ENCODE measurements around the gene ENAH. TPM values are rescaled to one million over a fixed set of nuclear protein-coding genes. Genes with fewer than 3 reads are reported as not detected.
"Not testable (repeated sequence)": the region's sequence is repeated elsewhere in the genome, so short reads cannot be mapped to it uniquely, and the experiment has no call there.

ENAH gene
- polyA plus RNA-seq, 1 donor = 121 TPM

DNA sequence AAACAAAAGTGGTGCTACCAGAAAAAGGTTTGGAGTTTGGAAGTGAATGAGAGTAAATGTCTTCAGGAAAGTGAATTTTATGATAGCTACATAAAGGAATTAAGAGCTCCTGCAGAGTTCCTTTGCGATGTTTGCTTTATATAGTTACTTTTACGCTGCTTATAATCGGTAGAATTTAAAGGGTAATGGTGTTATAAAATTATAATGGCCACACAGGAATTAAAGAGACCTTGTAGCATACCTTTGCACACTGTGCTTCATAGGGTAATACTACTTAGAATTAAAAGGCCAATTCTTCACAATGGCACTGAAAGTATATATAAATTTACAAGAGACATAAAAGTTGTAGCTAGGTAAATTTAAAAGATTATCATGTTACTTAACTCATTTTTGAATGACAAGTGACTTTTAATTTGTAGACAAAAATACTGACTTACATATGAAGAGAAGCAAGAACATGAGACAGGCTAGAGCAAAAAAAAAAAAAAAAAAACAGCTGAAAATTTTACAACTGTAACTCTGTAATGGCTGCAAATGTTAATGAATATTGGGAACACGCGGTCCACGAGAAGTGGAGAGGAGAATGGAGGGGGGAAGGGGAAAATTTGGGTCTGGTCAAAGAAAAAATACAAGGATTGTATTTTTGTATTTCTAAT is 159.2 kb downstream of the ENAH start:
- no peak for DNase-seq

DNA sequence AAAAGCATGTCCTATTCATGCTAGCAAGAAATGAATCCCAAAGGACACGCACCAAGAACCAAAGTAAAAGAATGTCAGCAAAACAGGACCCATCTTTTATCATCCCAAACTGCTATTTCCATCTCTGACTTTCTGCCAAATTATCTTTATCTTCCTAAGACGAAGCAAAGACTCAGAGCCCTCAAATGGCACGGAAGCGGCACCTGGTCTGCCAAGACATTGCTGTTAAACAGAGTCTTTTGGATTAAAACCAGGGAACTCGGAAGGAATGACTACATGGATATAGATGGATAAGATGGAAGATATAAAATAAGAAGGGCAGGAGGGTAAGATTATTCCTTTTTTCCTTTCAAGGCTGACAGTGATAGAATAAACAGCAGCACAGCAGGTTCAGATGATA is 164.2 kb downstream of the ENAH start:
- DNase-seq = no peak

DNA sequence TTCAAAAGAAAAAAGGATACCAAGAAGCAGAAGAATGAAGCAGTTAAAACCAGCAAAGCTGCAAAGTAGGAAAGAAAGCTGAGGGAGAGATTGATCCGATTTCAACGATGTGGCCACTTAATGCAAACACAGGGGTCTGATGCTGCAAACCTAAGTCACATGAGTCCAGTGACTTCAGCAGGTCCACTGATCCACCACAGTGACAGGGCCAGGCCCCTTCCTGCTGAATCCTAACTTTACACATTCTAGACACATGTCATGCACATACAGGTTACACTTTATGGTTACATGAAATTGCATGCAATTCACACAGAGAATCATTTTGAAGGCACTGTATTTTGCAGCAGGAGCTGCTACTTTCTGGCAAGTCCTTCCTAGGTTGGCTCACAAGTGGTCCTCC is 166.1 kb downstream of the ENAH start:
- DNase-seq = no peak

DNA sequence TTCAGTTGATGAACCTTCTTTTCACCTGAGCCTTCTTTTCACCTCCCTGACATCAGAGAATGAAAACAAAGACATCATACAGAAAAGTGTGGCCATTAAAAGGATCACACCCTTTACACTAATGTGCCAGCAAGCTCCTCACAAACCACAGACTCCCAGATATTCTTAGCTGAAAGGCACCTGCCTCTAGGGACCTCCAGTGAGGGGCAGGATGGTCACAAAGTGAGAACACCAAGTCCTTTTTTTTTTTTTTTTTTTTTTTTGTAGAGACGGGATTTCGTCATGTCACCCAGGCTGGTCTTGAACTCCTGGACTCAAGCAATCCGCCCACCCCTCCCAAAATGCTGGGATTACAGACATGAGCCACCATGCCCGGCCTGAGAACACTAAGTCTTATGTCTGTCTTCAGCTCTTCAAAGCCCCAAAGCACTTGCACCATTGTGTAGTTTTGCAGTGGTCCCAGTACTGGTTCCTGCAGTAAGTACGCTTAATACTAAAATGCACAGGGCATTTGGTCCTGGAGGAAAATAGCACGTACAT is 166.9 kb downstream of the ENAH start:
- no peak for DNase-seq

DNA sequence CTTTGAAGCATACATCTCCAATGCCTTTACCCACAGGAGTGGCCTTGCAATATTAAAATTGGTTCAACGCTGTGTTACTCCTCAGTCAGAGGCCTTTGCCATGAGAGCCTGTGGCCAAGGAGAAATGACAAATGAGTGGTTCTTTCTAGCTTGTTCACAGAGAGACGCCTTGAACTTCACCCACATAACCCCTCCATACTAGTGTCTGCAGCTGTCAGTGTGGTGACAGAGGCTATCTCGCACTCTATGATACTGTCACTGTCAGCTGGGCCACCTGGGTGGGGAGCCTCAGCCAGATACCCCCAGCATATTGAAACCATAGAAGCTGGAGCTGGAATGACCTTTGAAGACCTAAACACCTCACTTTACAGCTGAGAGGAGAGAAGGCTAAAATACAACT is 167.7 kb downstream of the ENAH start:
- DNase-seq = no peak

DNA sequence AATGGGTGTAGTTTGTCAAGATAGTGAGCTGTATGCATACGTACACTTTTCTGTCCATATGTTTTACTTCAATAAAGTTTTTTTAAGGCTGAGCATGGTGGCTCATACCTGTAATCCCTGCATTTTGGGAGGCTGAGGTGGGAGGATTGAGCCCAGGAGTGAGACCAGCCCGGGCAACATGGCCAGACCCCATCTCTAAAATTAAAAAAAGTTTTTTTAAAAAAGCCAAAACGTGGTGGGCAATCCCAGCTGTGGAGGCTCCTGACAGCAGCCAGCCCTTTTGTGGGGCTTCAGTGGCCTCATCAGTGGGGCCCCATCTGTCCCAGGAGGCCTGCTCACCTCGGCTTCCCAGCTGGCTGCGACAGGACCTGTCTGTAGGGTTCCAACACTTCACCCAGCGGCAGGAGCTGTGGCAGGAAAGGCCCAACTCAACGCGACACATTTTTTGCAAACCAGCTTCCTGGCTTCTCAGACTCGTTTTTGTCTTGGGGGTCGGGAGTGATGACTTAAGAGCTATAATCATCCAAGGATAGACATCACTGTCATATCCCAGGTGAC is 168.2 kb downstream of the ENAH start:
- DNase-seq = no peak

DNA sequence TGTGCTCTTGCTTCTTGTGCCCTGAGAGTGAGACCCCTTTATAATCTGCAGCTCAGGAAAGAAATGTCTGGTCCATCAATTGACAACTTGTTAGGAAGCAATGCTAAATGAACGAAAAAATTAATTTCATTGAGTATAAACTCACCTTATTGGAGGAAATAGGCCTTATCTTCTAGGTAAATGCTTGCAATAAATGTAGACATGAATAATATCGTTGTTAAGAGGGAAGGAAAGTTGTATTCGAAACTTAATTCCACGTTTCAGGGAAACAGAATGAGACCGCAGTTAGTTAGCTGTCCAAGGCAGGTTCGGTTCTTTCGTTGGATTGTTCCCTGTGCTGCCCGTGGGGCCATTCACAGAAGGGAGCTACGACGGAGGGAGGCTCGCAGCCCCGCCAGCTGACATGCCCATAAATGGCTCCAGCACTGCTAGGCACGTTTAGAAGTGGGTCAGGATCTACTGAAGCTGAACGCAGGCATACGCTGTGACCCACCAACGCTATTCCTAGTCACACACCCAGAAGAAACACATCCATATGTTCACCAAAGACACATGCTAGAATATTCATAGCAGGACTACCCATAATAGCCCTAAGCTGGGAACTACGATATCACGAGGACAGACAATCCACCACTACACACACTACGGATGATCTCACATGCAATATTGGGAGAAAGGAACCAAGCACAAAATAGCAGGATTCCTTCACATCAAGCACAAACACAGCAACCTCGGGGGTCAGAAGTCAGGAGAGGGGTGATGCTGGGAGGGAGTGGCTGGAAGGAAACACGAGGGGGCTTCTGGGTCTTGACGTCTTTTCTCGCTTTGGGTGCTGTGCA is 168.9 kb downstream of the ENAH start:
- DNase-seq = no peak

DNA sequence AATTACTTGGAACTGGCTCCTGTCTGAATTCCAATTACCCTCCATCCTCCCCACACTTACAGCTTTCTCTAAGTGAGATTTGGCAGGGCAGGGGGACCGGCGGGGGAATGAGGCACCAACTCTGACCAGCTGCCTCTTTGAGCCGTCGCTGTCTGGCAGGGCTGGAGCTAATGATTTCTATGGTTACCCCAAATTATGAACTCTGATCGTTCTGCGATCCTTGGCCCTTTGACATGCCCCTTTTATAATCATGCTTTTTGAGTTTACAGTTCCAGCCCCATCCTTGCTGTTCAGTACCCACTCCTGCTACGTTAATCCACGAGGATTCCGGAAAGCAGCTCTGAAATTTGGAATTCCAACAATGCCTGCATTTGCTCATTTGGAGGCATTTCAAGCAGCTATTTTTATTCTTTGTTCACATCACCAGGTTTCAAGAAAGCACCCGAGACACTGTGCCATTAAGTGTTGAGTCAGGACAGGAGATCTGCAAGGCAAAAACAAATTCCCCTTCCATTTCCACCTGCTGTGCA is 170.4 kb downstream of the ENAH start:
- no peak for DNase-seq

DNA sequence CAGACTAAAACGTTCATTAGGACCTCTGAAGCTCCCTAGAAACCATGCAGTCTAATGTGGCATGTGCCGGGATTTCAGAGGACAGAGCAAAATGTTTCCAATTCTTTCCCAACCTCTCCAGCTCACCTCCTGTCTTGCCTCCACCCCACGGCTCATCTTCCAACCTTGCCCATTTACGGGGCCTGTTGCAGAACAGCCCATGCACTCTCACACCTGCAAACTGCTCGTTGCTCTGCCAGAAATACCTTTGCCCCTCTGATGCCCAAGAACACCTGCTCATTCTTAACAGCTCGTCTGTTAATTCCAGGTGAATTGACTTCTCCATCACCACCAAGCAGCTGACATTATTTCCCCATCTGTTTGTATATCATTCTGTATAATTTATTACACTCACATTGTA is 171.2 kb downstream of the ENAH start:
- DNase-seq = no peak

DNA sequence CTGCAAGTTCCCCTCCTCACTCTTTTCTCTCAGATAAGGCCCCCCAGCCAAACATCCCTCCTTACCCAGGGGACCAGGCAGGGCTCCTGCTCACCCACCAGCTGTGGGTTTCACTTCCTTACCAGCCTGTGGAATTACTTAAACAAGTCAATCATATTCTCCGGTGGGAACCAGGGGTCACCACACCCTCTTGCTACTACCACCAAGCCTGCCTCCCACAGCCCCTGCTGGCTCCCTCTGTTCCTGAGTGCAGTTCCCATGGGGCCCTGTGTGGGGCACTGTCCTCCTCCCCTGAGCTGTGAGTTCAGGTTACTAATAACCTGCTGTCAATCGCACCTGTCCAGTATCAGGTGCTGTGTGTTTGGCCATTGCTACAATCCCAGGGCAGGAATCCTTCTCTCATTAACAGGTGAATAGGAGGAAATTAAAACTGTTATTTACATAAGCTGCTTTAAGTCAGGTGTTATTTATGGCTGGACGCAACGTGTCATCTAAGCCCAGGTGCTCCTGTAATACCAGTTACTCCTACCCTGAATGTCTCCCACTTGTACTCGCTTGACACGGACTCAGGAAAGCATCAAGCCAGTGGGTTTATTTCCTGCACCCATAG is 172.0 kb downstream of the ENAH start:
- peak; percentile 33 for DNase-seq

DNA sequence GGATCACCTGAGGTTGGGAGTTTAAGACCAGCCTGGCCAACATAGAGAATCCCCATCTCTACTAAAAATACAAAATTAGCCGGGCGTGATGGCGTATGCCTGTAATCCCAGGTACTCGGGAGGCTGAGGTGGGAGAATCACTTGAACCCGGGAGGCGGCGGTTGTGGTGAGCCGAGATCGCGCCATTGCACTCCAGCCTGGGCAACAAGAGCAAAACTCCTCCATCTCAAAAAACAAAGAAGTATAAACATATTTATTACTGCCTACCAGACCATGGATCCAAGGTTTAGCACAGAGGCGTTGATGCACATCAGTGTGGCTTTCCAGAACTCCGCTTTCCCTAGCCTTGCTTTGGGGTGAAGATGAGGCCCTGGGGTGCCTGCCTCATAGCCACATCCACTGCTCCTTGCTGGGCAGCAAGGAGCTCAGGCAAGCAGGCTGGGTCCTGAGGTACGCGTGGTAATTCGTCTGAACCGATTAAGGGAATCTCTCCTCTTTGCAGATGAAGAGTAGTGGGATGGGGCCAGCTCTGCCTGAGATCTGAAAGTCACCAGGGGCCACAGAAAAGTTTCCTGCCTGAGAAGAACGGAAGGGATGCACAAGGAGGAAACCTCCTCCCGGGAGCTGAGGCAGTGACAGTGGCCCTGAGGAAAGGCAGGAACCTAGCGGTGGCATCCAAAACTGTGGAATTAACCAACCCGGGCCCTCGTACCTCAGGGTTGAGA is 172.8 kb downstream of the ENAH start:
- DNase-seq = no peak

DNA sequence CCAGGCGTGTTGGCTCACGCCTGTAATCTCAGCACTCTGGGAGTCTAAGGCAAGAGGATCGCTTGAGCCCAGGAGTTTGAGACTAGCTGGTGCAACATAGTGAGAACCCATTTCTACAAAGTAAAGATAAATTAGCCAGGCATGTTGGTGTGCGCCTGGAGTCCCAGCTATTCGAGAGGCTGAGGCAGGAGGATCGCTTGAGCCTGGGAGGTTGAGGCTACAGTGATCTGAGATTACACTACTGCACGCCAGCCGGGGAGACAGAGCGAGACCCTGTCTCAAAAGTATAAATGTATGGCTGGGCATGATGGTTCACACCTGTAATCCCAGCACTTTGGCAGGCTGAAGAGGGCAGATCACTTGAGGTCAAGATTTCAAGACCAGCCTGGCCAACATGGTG is 173.6 kb downstream of the ENAH start:
- DNase-seq = no peak

DNA sequence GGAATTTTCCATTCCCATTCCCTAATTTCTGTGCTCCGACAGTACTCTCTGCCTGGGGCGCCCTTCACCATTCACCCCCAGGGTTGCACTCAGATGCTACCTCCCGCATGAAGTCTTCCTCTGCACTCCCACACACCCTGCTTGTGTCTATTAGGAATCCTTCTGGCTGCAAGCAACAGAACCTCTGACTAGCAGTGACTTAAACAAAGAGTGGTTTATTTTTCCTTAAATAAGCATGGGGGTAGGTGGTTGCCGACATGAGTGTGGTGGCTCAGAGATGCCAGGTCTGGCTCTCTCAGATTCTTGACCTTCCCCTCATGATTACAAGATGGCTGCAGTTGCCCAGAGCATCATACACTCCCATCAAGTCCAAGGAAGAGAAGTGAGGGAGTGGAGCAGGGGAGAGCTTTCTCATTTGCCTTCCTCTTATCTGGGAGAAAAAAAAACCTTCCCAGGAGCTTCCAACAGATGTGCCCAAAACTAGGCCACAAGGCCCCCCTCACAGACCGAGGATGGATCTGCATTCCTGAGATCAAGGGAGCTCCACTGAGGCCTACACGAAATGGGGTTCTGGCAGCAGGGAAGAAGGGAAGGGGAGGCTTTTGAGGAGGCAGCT is 175.5 kb downstream of the ENAH start:
- no peak for DNase-seq

DNA sequence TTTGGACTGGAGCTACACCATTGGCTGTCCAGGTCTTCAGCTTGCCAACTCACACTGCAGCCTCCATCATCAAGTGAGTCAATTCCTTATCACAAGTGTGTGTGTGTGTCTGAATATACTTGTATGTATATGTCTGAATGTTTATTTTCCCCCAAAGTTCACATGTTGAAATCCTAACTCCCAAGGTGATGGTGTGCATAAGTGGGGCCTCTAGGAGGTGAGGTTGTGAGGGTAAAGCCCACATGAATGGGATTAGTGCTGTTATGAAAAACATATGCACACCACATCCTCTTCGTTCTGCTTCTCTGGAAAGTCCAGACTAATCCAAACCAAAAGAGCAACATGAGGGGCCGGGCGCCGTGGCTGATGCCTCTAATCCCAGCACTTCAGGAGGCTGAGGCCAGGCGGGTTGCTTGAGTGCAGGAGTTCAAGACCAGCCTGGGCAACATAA is 176.4 kb downstream of the ENAH start:
- DNase-seq = no peak

DNA sequence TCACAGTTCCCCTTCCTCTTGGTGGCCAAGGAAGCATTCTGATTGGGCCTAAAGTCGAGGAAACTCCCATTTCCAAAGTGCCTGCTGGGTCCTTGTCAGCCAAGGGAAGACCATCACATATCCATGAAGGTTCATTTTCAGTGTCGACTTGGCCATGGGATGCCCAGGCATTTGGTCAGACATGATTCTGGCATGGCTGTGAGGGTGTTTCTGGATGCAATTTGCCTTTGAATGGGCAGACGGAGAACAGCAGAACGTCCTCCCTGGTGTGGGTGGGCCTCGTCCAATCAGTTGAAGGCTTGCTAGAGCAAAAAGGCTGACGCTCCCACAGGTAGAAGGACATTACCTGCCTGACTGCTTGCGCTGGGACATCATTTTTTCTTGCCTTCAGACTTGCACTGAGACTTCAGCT is 176.8 kb downstream of the ENAH start:
- no peak for DNase-seq

DNA sequence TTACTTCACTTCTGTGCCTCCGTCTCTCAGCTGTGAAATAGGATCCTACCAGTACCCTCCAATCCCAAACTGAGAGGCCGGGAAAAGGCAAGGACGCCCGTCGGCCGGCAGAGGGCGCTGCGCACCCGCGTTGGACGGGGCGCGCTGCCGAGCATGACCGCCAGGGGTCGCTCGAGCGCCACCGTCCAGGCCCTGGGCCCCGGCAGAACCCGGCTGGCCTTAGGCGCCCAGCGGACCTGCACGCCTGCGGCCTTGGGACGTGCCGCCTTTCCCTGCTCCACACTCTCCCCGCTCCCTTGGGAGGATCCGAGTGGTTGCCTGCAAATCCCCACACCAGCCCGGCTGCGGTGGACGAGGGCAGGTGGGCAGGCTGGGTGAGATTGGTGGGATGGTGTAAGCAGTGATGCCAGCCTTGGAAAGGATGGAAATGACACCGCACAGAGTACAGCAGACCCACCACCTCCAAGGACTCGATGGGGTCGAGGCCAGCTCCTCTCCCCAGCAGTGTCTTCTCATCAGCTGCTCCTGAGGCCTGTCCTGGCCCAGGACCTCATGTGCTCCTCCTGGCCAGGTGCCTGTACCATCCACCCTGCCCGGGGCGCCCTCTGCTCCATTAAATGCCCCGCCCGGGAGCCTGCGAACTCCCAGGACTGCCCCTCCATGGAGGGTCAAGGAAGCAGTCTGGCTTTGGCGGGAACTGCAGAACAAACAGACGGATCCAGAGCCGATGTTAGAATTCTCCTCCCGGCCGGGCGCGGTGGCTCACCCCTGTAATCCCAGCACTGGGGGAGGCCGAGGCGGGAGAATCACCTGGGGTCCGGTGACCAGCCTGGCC is 177.7 kb downstream of the ENAH start:
- DNase-seq = peak; percentile 64

DNA sequence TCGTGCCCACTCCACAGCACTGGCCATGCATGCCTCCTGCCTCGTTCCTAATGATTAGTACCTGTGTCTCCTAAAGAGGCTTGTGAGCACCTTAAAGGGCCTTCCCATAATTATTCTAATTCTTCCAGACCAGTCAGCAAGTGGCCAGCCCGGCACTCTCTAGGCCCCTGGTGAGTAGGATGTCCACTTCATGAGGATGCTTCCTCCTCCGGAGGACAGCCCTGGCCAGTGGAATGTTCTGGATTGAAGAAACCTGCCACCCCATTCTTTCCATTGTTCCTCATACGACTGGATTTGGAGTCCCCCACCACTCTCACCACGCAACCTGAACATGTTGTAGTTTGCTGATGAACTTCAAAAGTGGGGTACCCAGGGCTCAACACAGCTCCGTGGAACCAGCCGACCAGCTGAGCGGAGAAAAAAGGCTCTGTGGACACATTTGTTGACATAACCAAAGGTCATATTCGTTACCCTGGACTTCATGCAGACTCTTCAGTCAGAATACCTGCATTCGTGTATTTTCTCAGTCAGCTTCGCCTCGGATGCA is 178.4 kb downstream of the ENAH start:
- DNase-seq = no peak

DNA sequence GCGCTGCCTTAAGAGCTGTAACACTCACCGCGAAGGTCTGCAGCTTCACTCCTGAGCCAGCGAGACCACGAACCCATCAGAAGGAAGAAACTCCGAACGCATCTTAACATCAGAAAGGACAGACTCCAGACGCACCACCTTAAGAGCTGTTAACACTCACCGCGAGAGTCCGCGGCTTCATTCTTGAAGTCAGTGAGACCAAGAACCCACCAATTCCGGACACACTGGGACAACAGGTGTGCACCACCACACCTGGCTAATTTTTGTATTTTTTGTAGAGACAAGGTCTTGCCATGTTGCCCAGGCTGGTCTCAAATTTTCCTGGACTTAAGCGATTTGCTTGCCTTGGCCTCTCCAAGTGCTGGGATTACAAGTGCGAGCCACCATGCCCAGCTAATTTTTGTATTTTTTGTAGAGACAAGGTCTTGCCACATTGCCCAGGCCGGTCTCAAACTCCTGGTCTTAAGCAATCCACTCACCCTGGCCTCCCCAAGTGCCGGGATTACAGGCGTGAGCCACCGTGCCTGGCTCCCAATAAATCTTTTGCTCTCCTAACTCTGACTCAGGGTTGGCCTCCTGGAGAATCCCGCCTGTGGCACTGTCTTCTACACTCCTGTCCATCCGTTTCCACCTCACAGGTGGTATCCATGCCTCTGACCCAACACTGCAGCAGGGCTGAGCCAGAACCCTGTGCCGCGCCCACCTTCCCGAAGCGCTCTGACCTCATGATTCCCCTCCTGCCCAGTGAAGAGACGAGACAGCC is 179.1 kb downstream of the ENAH start:
- not testable (repeated sequence) for DNase-seq

DNA sequence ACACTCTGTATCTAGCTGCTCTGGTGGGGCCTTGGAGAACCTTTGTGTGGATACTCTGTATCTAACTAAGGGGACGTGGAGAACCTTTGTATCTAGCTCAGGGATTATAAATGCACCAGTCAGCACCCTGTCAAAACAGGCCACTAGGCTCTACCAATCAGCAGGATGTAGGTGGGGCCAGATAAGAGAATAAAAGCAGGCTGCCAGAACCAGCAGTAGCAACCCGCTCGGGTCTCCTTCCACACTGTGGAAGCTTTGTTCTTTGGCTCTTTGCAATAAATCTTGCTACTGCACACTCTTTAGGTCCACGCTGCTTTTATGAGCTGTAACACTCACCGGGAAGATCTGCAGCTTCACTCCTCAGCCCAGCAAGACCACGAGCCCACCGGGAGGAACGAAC is 179.7 kb downstream of the ENAH start:
- not testable (repeated sequence) for DNase-seq

Data from left kidney (tissue), 2 donors.